ENCODE results near the gene SLC41A3.
A peak's percentile ranks its signal among the peaks of the same experiment; 100 is the strongest.

Gene SLC41A3

GRCh38 chr3:126083913-126084767 lies at the start of gene SLC41A3:
Gene SLC41A3 (minus strand): TSS chr3:126084124. CDS start chr3:126068219, 15,905 bp downstream.
- DNase-seq: peak in 13 of 14 donors; percentile 37 to 87 (median 75)

DNA sequence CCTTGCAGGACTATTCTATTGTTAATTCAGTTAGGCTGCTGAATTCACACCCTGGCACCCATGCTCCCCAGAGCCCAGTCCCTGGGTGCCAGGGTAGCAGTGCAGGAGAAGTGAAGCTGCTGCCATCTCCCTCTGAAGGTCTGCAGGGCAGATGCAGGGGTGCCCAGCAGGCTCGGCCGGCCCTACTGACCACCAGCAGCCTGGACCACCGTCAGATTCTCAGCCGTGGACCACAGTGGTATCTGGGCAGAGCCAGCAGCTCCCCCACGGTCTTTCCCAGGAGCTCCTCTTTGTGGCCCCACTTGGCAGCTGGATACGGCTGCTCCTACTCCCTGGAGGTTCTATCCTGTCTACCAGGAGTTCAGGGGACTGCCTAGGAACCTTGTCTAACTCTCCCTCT lies 49.7 kb upstream of the SLC41A3 start:
- DNase-seq: no peak

GRCh38 chr3:126132751-126133511 lies 49.0 kb upstream of the SLC41A3 start:
- no peak for DNase-seq

DNA sequence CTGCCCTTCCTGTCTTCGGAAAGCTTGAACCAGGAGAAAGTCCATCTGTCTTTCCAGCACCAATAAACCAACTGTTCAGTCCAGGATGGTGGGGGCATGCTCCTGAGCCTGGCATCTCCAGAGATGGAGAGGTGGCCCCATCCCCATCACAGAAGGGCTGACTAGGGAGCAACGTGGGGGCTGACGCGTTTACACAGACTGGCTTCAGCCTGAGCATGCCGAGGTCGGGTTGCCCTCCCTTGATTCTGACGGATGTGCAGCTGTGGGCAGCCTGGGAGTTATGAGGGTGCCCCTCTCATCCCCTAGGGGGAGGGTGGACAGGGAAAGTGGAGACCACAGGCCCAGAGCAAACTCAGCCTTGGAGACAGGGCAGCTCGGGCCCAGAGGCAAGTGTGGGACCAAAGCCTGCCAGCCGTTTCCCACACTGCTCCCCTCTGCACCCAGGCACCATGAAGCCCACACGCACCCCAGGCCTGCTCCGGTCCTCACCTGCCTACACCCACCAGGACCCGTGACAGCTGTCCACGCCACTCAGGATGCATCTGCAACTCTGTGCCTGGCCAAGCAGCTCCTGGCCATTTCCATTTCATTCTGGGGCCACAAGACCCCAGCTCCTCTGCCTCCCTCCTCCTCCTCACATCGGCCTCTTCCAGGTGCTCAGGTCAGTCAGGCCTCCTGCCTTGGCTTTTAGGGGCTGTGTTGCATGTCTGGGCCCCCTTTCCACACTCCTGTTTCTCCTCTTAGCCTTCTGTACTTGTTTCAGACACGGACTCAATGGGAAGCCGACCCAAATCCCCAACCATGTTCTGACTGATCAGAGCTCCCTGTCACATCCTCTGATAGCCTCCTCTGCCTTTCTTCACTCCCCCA lies 48.2 kb upstream of the SLC41A3 start:
- no peak for DNase-seq

DNA sequence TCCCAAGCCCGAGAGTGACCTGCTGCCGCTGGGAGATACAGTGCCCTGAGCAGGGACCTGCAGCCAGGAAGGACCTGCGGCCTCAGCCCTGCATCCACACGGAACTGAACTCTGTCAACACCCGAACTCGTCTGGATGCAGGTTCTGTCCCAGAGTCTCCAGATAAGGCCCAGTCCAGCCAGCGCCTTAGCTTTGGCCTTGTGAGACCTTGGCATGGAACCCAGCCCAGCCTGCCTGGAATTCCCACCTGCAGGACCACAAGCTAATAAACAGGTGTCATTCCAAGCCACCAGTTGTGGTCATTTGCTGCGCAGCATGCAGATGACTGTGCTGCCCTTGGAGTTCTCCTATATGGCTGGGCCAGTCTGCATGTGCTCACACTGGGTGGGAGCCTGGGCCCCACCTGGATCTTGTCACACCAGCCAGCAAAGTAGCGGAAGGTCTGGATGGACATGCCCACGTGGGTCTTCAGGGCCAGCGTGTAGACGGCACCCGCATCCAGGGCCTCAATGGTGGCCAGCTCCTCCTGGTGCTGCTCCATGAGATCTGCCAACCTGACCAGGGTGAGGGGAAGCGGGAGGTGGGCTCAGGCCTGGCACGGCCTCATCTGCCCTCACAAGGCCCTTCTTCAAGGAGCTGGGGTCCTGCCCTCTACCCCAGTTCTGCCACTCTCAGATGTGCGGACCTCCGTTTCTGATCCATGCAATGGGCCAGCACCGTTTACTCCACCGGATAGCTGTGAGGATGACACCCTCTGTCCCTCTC lies 47.2 kb upstream of the SLC41A3 start:
- no peak for DNase-seq

- DNase-seq: no peak
These were observed 46.3 kb upstream of the SLC41A3 start for GRCh38 chr3:126130081-126130855.

DNA sequence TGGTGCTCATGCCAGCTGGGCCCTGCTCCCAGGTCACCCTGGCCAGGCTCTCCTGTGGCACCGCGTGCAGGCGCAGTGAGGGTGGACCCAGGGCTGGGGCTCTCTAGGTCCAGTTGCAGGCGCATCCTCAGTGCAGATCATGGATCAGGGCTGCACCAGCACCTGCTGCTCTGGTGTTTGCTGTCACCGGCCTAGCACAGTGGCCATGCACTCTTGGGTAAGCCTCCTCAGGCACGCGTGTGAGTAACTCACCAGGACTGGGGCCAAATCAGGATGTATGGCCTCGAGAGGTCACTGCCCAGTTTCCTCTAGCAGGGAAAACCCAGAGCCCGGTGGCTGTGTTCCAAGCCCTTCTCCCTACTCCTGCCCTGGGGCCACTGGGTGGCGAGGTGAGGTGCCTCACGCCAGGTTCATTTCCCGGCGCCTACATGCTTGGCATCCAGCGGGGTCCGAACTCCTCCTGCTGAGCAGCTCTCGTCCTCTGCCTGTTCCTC lies 45.5 kb upstream of the SLC41A3 start:
- DNase-seq: no peak

DNA sequence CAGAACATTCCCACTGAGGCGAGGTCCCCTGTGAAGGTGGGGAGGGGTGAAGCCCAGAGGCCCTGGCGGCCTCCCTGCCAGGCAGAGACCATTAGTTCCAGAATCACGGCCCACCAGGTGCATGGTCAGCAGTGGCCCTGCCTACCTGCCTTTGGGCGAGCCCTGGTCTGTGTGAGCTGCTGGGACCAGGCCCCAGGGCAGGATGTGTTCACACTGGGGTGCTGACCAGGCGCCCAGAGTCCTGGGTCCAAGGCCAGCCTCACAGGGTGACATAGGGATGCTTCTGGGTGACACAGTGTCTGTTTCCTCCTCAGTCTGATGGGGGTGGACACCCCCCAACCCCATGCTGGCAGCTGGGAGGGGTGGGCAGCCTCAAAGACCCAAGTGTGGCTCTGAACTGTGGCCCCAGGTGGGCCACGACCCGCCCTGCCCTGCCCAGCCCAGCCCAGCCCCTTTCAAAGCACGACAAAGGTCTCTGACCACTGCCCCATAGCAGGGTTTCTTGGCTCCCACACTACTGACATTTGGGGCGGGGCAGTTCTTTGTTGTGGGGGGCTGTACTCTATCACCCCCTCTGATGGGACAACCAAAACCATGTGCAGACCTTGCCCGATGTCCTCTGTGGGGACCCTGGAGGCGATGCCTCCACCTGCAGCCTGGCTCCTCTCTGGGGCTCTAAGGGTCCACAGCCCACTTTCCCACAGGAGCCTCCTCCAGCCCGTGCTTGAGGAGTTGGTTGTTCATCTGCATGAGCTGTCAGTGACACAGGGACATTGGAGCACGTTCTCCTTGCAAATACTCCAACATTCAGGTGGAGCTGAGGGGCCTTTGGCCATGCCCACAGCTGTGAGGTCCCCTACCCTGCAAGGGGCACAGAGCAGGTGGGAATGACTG lies 44.8 kb upstream of the SLC41A3 start:
- DNase-seq: no peak

- no peak for DNase-seq
These were observed 44.0 kb upstream of the SLC41A3 start for GRCh38 chr3:126127904-126128303.

GRCh38 chr3:126127452-126127851 lies 43.5 kb upstream of the SLC41A3 start:
- DNase-seq: no peak

DNA sequence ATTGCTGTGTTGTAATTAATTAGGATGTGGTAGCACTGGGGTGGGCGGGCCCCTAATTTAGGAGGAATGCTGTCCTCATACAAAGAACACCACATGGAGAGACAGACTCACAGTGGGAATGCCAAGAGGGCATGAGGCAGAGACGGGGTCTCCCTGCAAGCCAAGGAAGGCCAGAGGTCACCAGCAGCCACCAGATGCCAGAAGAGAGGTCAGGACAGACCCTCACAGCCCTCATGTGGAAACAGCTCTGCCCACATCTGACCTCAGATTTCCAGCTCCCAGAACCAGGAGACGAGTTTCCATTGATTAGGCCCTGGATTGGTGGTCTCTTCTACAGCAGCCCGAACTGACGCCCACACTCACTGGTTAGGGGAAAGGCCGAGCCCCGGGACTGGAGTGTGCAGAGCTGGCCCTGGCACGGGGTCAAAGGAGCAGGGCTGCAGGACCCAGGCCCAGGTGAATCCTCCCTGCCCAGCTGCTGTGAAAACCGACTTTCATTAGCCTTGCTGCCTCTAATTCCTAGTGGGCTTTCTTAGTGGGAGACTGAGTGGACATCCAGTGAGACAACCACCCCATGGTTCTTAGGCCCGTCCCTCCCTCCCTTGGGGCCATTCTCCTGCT lies 43.0 kb upstream of the SLC41A3 start:
- DNase-seq: no peak

- DNase-seq: no peak
These were observed 42.4 kb upstream of the SLC41A3 start for GRCh38 chr3:126126286-126126685.

- no peak for DNase-seq
These were observed 41.9 kb upstream of the SLC41A3 start for GRCh38 chr3:126125781-126126251.

GRCh38 chr3:126125341-126125740 lies 41.4 kb upstream of the SLC41A3 start:
- DNase-seq: no peak

GRCh38 chr3:126124896-126125295 lies 41.0 kb upstream of the SLC41A3 start:
- no peak for DNase-seq

- no peak for DNase-seq
These were observed 40.4 kb upstream of the SLC41A3 start for GRCh38 chr3:126124148-126124868.

GRCh38 chr3:126121632-126122031 lies 37.7 kb upstream of the SLC41A3 start:
- no peak for DNase-seq

- no peak for DNase-seq
These were observed 37.1 kb upstream of the SLC41A3 start for GRCh38 chr3:126121074-126121473.
